ENCODE data around the gene SLC1A4. TPM values are rescaled to one million over a fixed set of nuclear protein-coding genes. Genes with fewer than 3 reads are reported as not detected.
"Not testable (repeated sequence)": the region's sequence is repeated elsewhere in the genome, so short reads cannot be mapped to it uniquely, and the experiment has no call there.

SLC1A4 gene
- total and polyA plus RNA-seq, 3 experiments from 2014 or later = 1.9 to 21.3 (median 21.2) TPM

DNA sequence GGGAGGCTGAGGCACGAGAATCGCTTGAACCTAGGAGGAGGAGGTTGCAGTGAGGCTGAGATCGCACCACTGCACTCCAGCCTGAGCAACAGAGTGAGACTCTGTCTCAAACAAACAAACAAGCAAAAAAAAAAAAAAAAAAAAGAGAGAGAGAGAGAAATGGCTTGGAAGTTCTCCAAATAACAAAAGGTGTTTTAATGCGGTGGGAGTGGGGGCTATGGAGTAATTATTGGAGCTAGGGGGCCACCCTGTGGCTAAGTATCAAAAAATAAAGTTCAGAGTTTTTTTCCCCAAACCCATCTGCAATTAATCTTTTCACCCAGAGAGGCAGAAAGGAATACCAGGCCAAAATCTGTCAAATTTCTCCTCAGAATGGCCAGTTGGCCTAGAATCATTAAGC, 44.0 kb downstream of the SLC1A4 start:
- no peaks in the 10 kb centered on the region for H3K9me3 Mint-ChIP-seq
- H3K27me3 ChIP-seq (ENCODE audit: insufficient read depth, low read length, poor library complexity, severe bottlenecking) = no peaks in the 10 kb centered on the region
- no peaks in the 10 kb centered on the region for H3K9me3 ChIP-seq (ENCODE audit: low read length)
- ChIA-PET POLR2A (interaction anchor here (0.6 to 0.7 kb wide), 3 partner anchors 115 to 862 kb away, joined by 3 read pairs; no protein-coding TSS in a partner anchor), CTCF (interaction anchor here (1.1 to 4.6 kb wide), 2 partner anchors 116 to 381 kb away, joined by 5 to 22 read pairs; no protein-coding TSS in a partner anchor)
- peak overlapping the region in 1 of 7 donors; percentile 27 for H3K4me3 Mint-ChIP-seq
- peak overlapping the region in 1 of 8 donors; percentile 28 for H3K27ac Mint-ChIP-seq
- H3K27me3 Mint-ChIP-seq = no peaks in the 10 kb centered on the region
- H3K27ac ChIP-seq (ENCODE audit: low read depth, low read length) = no peak overlapping the region
- H3K36me3 Mint-ChIP-seq = peaks cover 0 to 12% (median 11%) of the 10 kb centered on the region in 3 donors
- H3K4me1 Mint-ChIP-seq = peaks cover 21 to 25% (median 23%) of the 10 kb centered on the region in 3 donors
- no peaks in the 10 kb centered on the region for H3K36me3 ChIP-seq (ENCODE audit: insufficient read depth, low read length)
- no peak for DNase-seq
- H3K4me3 ChIP-seq (ENCODE audit: low read length) = no peak overlapping the region
- peaks cover 26% of the 10 kb centered on the region for H3K4me1 ChIP-seq (ENCODE audit: insufficient read depth, low read length)

DNA sequence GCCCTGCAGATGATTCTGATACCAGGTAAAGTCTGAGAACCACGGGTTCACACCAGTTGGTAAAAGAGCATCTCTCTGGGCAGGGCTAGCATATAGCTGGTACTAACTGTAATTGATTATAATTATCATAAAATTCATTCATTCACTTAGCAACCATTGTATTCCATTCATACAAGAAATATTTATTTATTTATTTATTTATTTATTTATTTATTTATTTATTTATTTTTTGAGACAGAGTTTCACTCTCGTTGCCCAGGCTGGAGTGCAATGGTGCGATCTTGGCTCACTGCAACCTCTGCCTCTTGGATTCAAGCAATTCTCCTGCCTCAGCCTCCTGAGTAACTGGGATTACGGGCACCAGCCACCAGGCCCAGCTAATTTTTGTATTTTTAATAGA, 44.5 kb downstream of the SLC1A4 start:
- peaks cover 26% of the 10 kb centered on the region for H3K4me1 ChIP-seq (ENCODE audit: insufficient read depth, low read length)
- not testable (repeated sequence) for H3K27ac Mint-ChIP-seq; H3K4me3 Mint-ChIP-seq; H3K9me3 ChIP-seq (ENCODE audit: low read length); H3K4me3 ChIP-seq (ENCODE audit: low read length); H3K27ac ChIP-seq (ENCODE audit: low read depth, low read length); H3K9me3 Mint-ChIP-seq; H3K36me3 ChIP-seq (ENCODE audit: insufficient read depth, low read length); H3K27me3 ChIP-seq (ENCODE audit: insufficient read depth, low read length, poor library complexity, severe bottlenecking); DNase-seq; H3K27me3 Mint-ChIP-seq
- H3K36me3 Mint-ChIP-seq = peaks cover 0 to 14% (median 13%) of the 10 kb centered on the region in 3 donors
- H3K4me1 Mint-ChIP-seq = peaks cover 21 to 25% (median 23%) of the 10 kb centered on the region in 3 donors
- CTCF ChIA-PET = interaction anchor here (1.1 to 4.6 kb wide), 2 partner anchors 116 to 382 kb away, joined by 5 to 22 read pairs; no protein-coding TSS in a partner anchor
- POLR2A ChIA-PET = interaction anchor here (0.6 to 0.7 kb wide), 2 partner anchors 116 to 120 kb away, joined by 3 read pairs; no protein-coding TSS in a partner anchor

DNA sequence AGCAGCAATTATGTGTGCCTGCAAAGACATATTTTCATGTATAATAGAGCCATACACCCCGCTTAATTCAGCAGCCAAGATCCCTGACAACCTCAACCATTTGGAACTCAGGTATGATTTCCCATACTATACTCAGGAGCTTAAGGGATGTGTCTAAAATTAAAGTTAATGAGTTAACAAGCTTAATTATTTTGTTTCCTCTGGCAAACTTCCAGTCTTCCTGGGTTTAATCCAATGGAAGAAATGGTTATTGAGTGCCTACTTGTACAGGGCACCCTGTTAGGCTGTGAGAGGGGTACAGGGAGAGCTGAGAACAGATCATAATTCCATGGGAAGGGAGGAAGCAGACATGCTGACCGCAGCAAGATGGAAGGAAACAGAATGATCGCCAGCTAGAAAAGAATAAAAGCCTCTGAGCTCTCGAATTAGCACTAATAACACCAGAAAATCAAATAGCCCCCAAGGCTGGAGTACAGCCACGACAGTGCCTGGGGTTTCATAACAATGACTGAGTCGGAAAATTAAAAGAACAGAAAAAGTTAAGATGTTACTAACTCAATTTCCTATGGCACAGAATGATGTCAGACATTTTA, 46.2 kb downstream of the SLC1A4 start:
- Mint-ChIP-seq H3K27me3 (no peaks in the 10 kb centered on the region), H3K36me3 (peaks cover 0 to 16% (median 12%) of the 10 kb centered on the region in 3 donors), H3K4me3 (no peak overlapping the region), H3K27ac (no peak overlapping the region), H3K4me1 (peaks cover 26 to 30% (median 26%) of the 10 kb centered on the region in 3 donors), H3K9me3 (no peaks in the 10 kb centered on the region)
- Histone ChIP-seq H3K36me3 (ENCODE audit: insufficient read depth, low read length) (no peaks in the 10 kb centered on the region), H3K27ac (ENCODE audit: low read depth, low read length) (no peak overlapping the region), H3K4me1 (ENCODE audit: insufficient read depth, low read length) (peaks cover 29% of the 10 kb centered on the region), H3K27me3 (ENCODE audit: insufficient read depth, low read length, poor library complexity, severe bottlenecking) (no peaks in the 10 kb centered on the region), H3K4me3 (ENCODE audit: low read length) (no peak overlapping the region), H3K9me3 (ENCODE audit: low read length) (no peaks in the 10 kb centered on the region)
- DNase-seq = no peak
- ChIA-PET CTCF (interaction anchor here (4.6 kb wide), 1 partner anchor 118 kb away, joined by 22 read pairs; no protein-coding TSS in a partner anchor), POLR2A (no interaction called here)

DNA sequence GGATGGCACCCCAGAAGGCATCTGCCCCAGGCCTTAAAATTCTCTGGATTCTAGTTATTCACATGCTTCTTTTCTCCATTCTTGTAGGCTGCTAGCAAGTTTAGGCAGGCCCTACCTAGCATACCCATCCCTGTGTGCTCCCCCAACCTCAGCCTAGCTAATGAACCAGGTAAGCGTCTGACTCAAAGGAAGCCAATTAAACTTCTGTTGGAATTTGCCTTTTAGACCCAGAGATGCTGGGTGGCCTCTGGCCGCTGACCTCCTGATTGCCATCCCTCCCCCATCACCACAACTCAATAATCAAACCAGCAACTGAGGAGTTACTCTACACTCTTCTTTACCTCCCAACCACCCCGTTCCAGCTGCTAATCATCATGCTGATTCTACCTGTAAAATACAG, 48.0 kb downstream of the SLC1A4 start:
- CTCF ChIA-PET = interaction anchor here (4.0 kb wide), 1 partner anchor 119 kb away, joined by 32 read pairs; no protein-coding TSS in a partner anchor
- Mint-ChIP-seq H3K4me3 (no peak overlapping the region), H3K27me3 (no peaks in the 10 kb centered on the region), H3K36me3 (peaks cover 0 to 17% (median 11%) of the 10 kb centered on the region in 3 donors), H3K27ac (no peak overlapping the region), H3K4me1 (peaks cover 12 to 16% (median 13%) of the 10 kb centered on the region in 3 donors), H3K9me3 (no peaks in the 10 kb centered on the region)
- Histone ChIP-seq H3K9me3 (ENCODE audit: low read length) (no peaks in the 10 kb centered on the region), H3K4me1 (ENCODE audit: insufficient read depth, low read length) (peaks cover 14% of the 10 kb centered on the region), H3K27me3 (ENCODE audit: insufficient read depth, low read length, poor library complexity, severe bottlenecking) (no peaks in the 10 kb centered on the region), H3K27ac (ENCODE audit: low read depth, low read length) (no peak overlapping the region), H3K36me3 (ENCODE audit: insufficient read depth, low read length) (no peaks in the 10 kb centered on the region), H3K4me3 (ENCODE audit: low read length) (no peak overlapping the region)
- POLR2A ChIA-PET = no interaction called here
- no peak for DNase-seq

DNA sequence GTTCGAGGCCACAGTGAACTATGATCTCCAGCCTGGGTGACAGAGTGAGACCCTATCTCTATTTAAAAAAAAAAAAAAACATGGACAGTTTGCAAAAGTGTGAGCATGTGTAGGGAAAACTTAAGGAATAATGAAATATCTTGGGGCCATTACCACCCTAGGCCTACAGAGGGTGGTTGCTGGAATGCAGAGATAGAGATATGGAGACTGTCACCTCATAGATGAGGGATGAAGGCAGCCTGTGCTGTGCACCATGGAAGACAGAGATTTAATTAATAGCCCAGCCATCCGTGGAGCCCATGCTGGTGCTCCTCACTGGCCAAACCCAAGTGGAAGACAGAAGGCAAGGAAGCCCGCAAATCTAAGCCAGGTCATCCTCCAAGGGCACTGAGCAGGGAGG, 50.4 kb downstream of the SLC1A4 start:
- H3K36me3 Mint-ChIP-seq = peaks cover 8 to 30% (median 15%) of the 10 kb centered on the region in 3 donors
- CTCF ChIA-PET = interaction anchor here (0.7 to 4.0 kb wide), 9 partner anchors 8 to 124 kb away, joined by 3 to 32 read pairs (median 3); partner anchors contain the start of gene CEP68
- H3K27ac Mint-ChIP-seq = peak overlapping the region in 1 of 8 donors; percentile 6
- no peak for DNase-seq
- H3K9me3 ChIP-seq (ENCODE audit: low read length) = no peaks in the 10 kb centered on the region
- H3K4me1 ChIP-seq (ENCODE audit: insufficient read depth, low read length) = peaks cover 4% of the 10 kb centered on the region
- H3K4me3 ChIP-seq (ENCODE audit: low read length) = no peak overlapping the region
- no peak overlapping the region for H3K4me3 Mint-ChIP-seq
- no peaks in the 10 kb centered on the region for H3K36me3 ChIP-seq (ENCODE audit: insufficient read depth, low read length)
- H3K27ac ChIP-seq (ENCODE audit: low read depth, low read length) = no peak overlapping the region
- peaks cover 7 to 12% (median 9%) of the 10 kb centered on the region in 3 donors for H3K4me1 Mint-ChIP-seq
- POLR2A ChIA-PET = no interaction called here
- peaks cover 0 to 8% (median 4%) of the 10 kb centered on the region in 5 donors for H3K9me3 Mint-ChIP-seq
- no peaks in the 10 kb centered on the region for H3K27me3 Mint-ChIP-seq
- no peaks in the 10 kb centered on the region for H3K27me3 ChIP-seq (ENCODE audit: insufficient read depth, low read length, poor library complexity, severe bottlenecking)

DNA sequence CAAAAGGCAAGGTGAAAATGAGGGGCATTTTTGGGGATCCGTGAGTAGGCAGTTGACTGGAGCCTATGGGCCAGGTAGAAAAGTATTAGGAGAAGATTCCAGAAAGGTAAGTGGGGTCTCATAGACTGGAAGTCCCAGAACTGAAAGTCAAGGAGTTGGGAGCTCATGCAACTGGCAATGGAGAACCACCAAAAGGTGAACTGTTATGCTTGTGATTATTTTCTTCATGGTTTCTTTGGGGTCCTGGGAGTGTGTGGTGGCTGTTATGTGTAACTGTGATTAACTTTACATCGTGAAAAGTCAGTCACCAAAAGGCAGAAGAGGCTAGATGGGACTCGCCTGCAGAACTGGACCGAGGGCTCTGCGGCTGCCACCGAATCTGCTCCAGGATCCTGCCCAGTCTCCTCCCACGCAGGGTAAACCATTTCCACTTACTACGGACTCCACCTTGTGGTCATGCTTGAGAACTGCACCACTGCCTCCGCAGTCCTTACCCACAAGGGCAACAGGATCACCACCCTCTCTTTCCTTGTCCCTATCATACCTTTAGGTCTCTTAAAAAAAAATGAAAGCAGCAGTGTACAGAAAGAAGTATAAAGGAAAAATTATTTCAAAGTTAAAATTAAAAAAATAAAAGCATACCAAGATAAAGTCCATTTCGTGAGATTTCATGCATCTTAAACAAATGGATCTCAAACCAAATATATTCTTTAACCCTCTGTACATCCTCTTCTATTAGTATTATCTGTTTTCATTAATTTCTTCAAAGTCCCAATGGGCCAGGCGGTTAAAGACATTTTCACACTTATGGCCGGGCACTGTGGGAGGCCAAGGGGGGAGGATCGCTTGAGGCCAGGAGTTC, 51.4 kb downstream of the SLC1A4 start:
- H3K27ac ChIP-seq (ENCODE audit: low read depth, low read length) = no peak overlapping the region
- no peak overlapping the region for H3K4me3 ChIP-seq (ENCODE audit: low read length)
- H3K36me3 Mint-ChIP-seq = peaks cover 14 to 33% (median 20%) of the 10 kb centered on the region in 3 donors
- ChIA-PET POLR2A (interaction anchor here (1.1 kb wide), 1 partner anchor 49 kb away, joined by 4 read pairs; no protein-coding TSS in a partner anchor), CTCF (interaction anchor here (0.7 to 4.0 kb wide), 9 partner anchors 14 to 125 kb away, joined by 3 to 32 read pairs (median 5); partner anchors contain the start of gene CEP68)
- no peaks in the 10 kb centered on the region for H3K27me3 Mint-ChIP-seq
- peaks cover 7 to 12% (median 9%) of the 10 kb centered on the region in 3 donors for H3K4me1 Mint-ChIP-seq
- H3K9me3 Mint-ChIP-seq = peaks cover 0 to 8% (median 8%) of the 10 kb centered on the region in 5 donors
- H3K36me3 ChIP-seq (ENCODE audit: insufficient read depth, low read length) = no peaks in the 10 kb centered on the region
- peak overlapping the region in 4 of 7 donors; percentile 32 to 55 (median 44) for H3K4me3 Mint-ChIP-seq
- peak overlapping the region in 2 of 8 donors; percentile 38 to 39 for H3K27ac Mint-ChIP-seq
- peak; percentile 61 to 80 (median 66) for DNase-seq
- H3K4me1 ChIP-seq (ENCODE audit: insufficient read depth, low read length) = peaks cover 4% of the 10 kb centered on the region
- no peaks in the 10 kb centered on the region for H3K27me3 ChIP-seq (ENCODE audit: insufficient read depth, low read length, poor library complexity, severe bottlenecking)
- no peaks in the 10 kb centered on the region for H3K9me3 ChIP-seq (ENCODE audit: low read length)

DNA sequence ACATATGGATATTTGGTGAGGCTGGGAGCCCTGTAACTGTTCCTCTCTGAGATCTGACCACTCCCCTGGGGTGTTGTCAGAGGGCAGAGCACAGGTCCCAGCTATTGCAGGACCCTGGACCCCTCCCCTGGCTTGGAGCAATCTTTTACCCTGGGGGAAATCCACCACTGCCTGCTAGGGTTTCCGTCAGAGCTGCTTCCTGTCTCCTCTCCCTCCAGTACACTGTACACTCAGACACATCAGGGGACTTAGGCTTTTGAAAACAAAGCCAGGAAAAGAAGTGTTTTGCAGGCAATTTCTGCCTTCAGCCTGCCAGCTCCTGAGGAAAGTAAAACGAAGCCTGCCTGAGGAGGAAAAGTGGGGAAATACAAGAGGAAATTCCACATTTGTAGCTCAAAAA, 53.8 kb downstream of the SLC1A4 start:
- Histone ChIP-seq H3K36me3 (ENCODE audit: insufficient read depth, low read length) (no peaks in the 10 kb centered on the region), H3K9me3 (ENCODE audit: low read length) (no peaks in the 10 kb centered on the region), H3K27me3 (ENCODE audit: insufficient read depth, low read length, poor library complexity, severe bottlenecking) (no peaks in the 10 kb centered on the region), H3K4me1 (ENCODE audit: insufficient read depth, low read length) (peaks cover 4% of the 10 kb centered on the region), H3K27ac (ENCODE audit: low read depth, low read length) (no peak overlapping the region), H3K4me3 (ENCODE audit: low read length) (no peak overlapping the region)
- peaks cover 0 to 8% (median 8%) of the 10 kb centered on the region in 5 donors for H3K9me3 Mint-ChIP-seq
- no peak overlapping the region for H3K27ac Mint-ChIP-seq
- peaks cover 7 to 12% (median 9%) of the 10 kb centered on the region in 3 donors for H3K4me1 Mint-ChIP-seq
- POLR2A ChIA-PET = no interaction called here
- H3K4me3 Mint-ChIP-seq = no peak overlapping the region
- H3K27me3 Mint-ChIP-seq = no peaks in the 10 kb centered on the region
- no peak for DNase-seq
- H3K36me3 Mint-ChIP-seq = peaks cover 16 to 24% (median 21%) of the 10 kb centered on the region in 3 donors
- CTCF ChIA-PET = interaction anchor here (2.6 to 3.4 kb wide), 3 partner anchors 12 to 127 kb away, joined by 7 to 21 read pairs (median 14); partner anchors contain the start of gene CEP68
